Naive thymus-derived CD4-positive, alpha-beta T cell (primary cell): ENCODE measurements around the gene VPS26B. TPM values are rescaled to one million over a fixed set of nuclear protein-coding genes. Genes with fewer than 3 reads are reported as not detected.
"Not testable (repeated sequence)": the region's sequence is repeated elsewhere in the genome, so short reads cannot be mapped to it uniquely, and the experiment has no call there.

ENCODE experiments used
- ATAC-seq: fragments of 150-1000 bp; cut with Tn5 transposase; 2 replicates; pipeline ENCODE4 v1.10.0; 2021; ENCODE audit warnings: mild to moderate bottlenecking, moderate library complexity
- CTCF ChIA-PET: fragments of 350-600 bp; sonication (Branson Sonifier 250); formaldehyde crosslinking; loops from one replicate; lab custom pipeline; 2021; ENCODE audit warnings: antibody characterized with exemption; lab: Charles Lee
- POLR2A ChIA-PET: fragments of 350-600 bp; sonication (Branson Sonifier 250); formaldehyde crosslinking; loops from one replicate; lab custom pipeline; 2021; ENCODE audit warnings: antibody characterized with exemption, inconsistent platforms; lab: Charles Lee
- DNase-seq, 9 donors: peaks; one replicate each; pipeline versions ENCODE4 v3.0.0 to v3.0.0-alpha.2; 2020 to 2022; ENCODE audit warnings: mixed read lengths in 1 of 9
- H3K27ac ChIP-seq: one replicate; pipeline ENCODE4 v1.7.0; 2013; ENCODE audit warnings: mild to moderate bottlenecking, low read depth, low read length, moderate library complexity
- H3K27me3 ChIP-seq, 2 donors: one replicate each; pipeline ENCODE4 v1.7.0; 2013; ENCODE audit warnings: low read length in 2 of 2, mild to moderate bottlenecking in 2 of 2, moderate library complexity in 2 of 2; ENCODE audit not compliant: control insufficient read depth in 2 of 2, insufficient read depth in 2 of 2
- H3K36me3 ChIP-seq, 3 experiments: 1 replicate in 2 of 3; 2 replicates in 1 of 3; pipeline ENCODE4 v1.7.0; 2013; ENCODE audit warnings: low read length in 3 of 3, mild to moderate bottlenecking in 3 of 3, moderate library complexity in 1 of 3; ENCODE audit not compliant: insufficient read depth in 3 of 3, control insufficient read depth in 2 of 3
- H3K4me1 ChIP-seq, 2 donors: one replicate each; pipeline ENCODE4 v1.7.0; 2013; ENCODE audit warnings: low read length in 2 of 2, mild to moderate bottlenecking in 2 of 2, moderate library complexity in 1 of 2; ENCODE audit not compliant: control insufficient read depth in 2 of 2, insufficient read depth in 2 of 2
- H3K4me3 ChIP-seq: 2 replicates; pipeline ENCODE4 v1.7.0; 2013; ENCODE audit warnings: mild to moderate bottlenecking, low read length
- H3K9me3 ChIP-seq, 3 experiments: 1 replicate in 2 of 3; 2 replicates in 1 of 3; pipeline ENCODE4 v1.7.0; 2013; ENCODE audit warnings: low read length in 3 of 3; ENCODE audit not compliant: control insufficient read depth in 2 of 3
- H3K27ac Mint-ChIP-seq, 9 donors: one replicate each; pipeline ENCODE4 v1.8.0; 2020 to 2022; ENCODE audit warnings: mixed read lengths in 9 of 9, mild to moderate bottlenecking in 8 of 9, moderate library complexity in 5 of 9, inconsistent platforms in 2 of 9
- H3K27me3 Mint-ChIP-seq, 5 donors: one replicate each; pipeline ENCODE4 v1.8.0; 2021 to 2022; ENCODE audit warnings: mixed read lengths in 5 of 5, mild to moderate bottlenecking in 1 of 5
- H3K36me3 Mint-ChIP-seq, 5 donors: one replicate each; pipeline ENCODE4 v1.8.0; 2020 to 2022; ENCODE audit warnings: mixed read lengths in 5 of 5, mild to moderate bottlenecking in 3 of 5, inconsistent platforms in 1 of 5
- H3K4me1 Mint-ChIP-seq, 7 donors: one replicate each; pipeline ENCODE4 v1.8.0; 2020 to 2022; ENCODE audit warnings: mixed read lengths in 7 of 7, mild to moderate bottlenecking in 3 of 7, inconsistent platforms in 1 of 7
- H3K4me3 Mint-ChIP-seq, 10 donors: one replicate each; pipeline ENCODE4 v1.8.0; 2020 to 2022; ENCODE audit warnings: mild to moderate bottlenecking in 10 of 10, mixed read lengths in 10 of 10, moderate library complexity in 6 of 10, inconsistent platforms in 2 of 10
- H3K9me3 Mint-ChIP-seq, 11 donors: one replicate each; pipeline ENCODE4 v1.8.0; 2020 to 2022; ENCODE audit warnings: mixed read lengths in 11 of 11, mild to moderate bottlenecking in 4 of 11, inconsistent platforms in 1 of 11, moderate library complexity in 1 of 11
- intact Hi-C, 2 donors: fragments of 100-400 bp; cut with micrococcal nuclease; formaldehyde crosslinking; loops; one replicate each; pipeline ENCODE4 v1.15.1; 2023
- polyA plus RNA-seq, 2 donors: library from polyadenylated mRNA; unstranded; fragments of 300-500 nt; fragmentation: Illumina TruSeq; gene quantifications; one replicate each; pipeline ENCODE4 v1.2.3, GENCODE V29; 2021
- total RNA-seq, 6 experiments: library from RNA in 5 of 6; stranded (reverse) in 5 of 6; gene quantifications; 1 replicate in 5 of 6; 2 replicates in 1 of 6; pipeline ENCODE4 v1.2.3 and lab custom pipeline; 2021 to 2026

Gene VPS26B
- total and polyA plus RNA-seq, 7 experiments from 2014 or later = 42.6 to 69.2 (median 59.1) TPM

- Histone ChIP-seq H3K4me1 (no peaks in the 10 kb centered on the region), H3K27me3 (no peaks in the 10 kb centered on the region), H3K4me3 (no peak overlapping the region), H3K9me3 (no peaks in the 10 kb centered on the region), H3K36me3 (no peaks in the 10 kb centered on the region), H3K27ac (no peak overlapping the region)
- no peak overlapping the region for H3K27ac Mint-ChIP-seq
- ChIA-PET CTCF (no interaction called here), POLR2A (no interaction called here)
- peaks cover 0 to 5% (median 0%) of the 10 kb centered on the region in 5 donors for H3K27me3 Mint-ChIP-seq
- H3K36me3 Mint-ChIP-seq = peaks cover 0 to 6% (median 0%) of the 10 kb centered on the region in 5 donors
- H3K4me1 Mint-ChIP-seq = peaks cover 0 to 11% (median 0%) of the 10 kb centered on the region in 7 donors
- intact Hi-C loops = no loop called here
- DNase-seq (no peak), ATAC-seq (no peak)
- no peak overlapping the region for H3K4me3 Mint-ChIP-seq
- H3K9me3 Mint-ChIP-seq = peaks cover 0 to 3% (median 0%) of the 10 kb centered on the region in 11 donors
Measured at GRCh38 chr11:134283461-134284230, 59.2 kb downstream of the VPS26B start.

- DNase-seq, H3K9me3 Mint-ChIP-seq, H3K27me3 ChIP-seq, H3K27ac Mint-ChIP-seq, H3K27ac ChIP-seq, H3K27me3 Mint-ChIP-seq, CTCF ChIA-PET, H3K4me1 ChIP-seq, H3K9me3 ChIP-seq, H3K36me3 ChIP-seq, H3K36me3 Mint-ChIP-seq, H3K4me1 Mint-ChIP-seq, POLR2A ChIA-PET, intact Hi-C loops, H3K4me3 Mint-ChIP-seq, ATAC-seq, H3K4me3 ChIP-seq: not testable (repeated sequence)
Measured at GRCh38 chr11:134284349-134284748, 59.9 kb downstream of the VPS26B start.

- no peak for DNase-seq
- Histone ChIP-seq H3K36me3 (no peaks in the 10 kb centered on the region), H3K4me3 (no peak overlapping the region), H3K4me1 (no peaks in the 10 kb centered on the region), H3K27me3 (no peaks in the 10 kb centered on the region), H3K27ac (no peak overlapping the region), H3K9me3 (no peaks in the 10 kb centered on the region)
- H3K9me3 Mint-ChIP-seq = no peaks in the 10 kb centered on the region
- intact Hi-C loops = no loop called here
- ATAC-seq = no peak
- no peaks in the 10 kb centered on the region for H3K27me3 Mint-ChIP-seq
- no peak overlapping the region for H3K4me3 Mint-ChIP-seq
- H3K36me3 Mint-ChIP-seq = no peaks in the 10 kb centered on the region
- ChIA-PET POLR2A (no interaction called here), CTCF (no interaction called here)
- H3K27ac Mint-ChIP-seq = no peak overlapping the region
- no peaks in the 10 kb centered on the region for H3K4me1 Mint-ChIP-seq
Measured at GRCh38 chr11:134287561-134287960, 63.1 kb downstream of the VPS26B start.

GRCh38 chr11:134288486-134288885 lies 64.0 kb downstream of the VPS26B start:
- Histone ChIP-seq H3K9me3 (no peaks in the 10 kb centered on the region), H3K4me1 (no peaks in the 10 kb centered on the region), H3K36me3 (no peaks in the 10 kb centered on the region), H3K27me3 (no peaks in the 10 kb centered on the region), H3K27ac (no peak overlapping the region), H3K4me3 (no peak overlapping the region)
- Mint-ChIP-seq H3K4me3 (no peak overlapping the region), H3K27me3 (no peaks in the 10 kb centered on the region), H3K36me3 (no peaks in the 10 kb centered on the region), H3K27ac (no peak overlapping the region), H3K4me1 (no peaks in the 10 kb centered on the region), H3K9me3 (no peaks in the 10 kb centered on the region)
- CTCF ChIA-PET = no interaction called here
- POLR2A ChIA-PET = no interaction called here
- intact Hi-C loops = no loop called here
- DNase-seq (no peak), ATAC-seq (no peak)

- ATAC-seq = no peak
- no peaks in the 10 kb centered on the region for H3K27me3 Mint-ChIP-seq
- H3K4me3 Mint-ChIP-seq = no peak overlapping the region
- H3K4me3 ChIP-seq = no peak overlapping the region
- no peak for DNase-seq
- peaks cover 0 to under 1% (median 0%) of the 10 kb centered on the region in 5 donors for H3K36me3 Mint-ChIP-seq
- H3K36me3 ChIP-seq = no peaks in the 10 kb centered on the region
- ChIA-PET POLR2A (no interaction called here), CTCF (no interaction called here)
- no peaks in the 10 kb centered on the region for H3K27me3 ChIP-seq
- H3K27ac Mint-ChIP-seq = no peak overlapping the region
- no peaks in the 10 kb centered on the region for H3K9me3 ChIP-seq
- H3K9me3 Mint-ChIP-seq = no peaks in the 10 kb centered on the region
- no peak overlapping the region for H3K27ac ChIP-seq
- no peaks in the 10 kb centered on the region for H3K4me1 Mint-ChIP-seq
- no peaks in the 10 kb centered on the region for H3K4me1 ChIP-seq
- intact Hi-C loops = no loop called here
Measured at GRCh38 chr11:134289167-134289566, 64.7 kb downstream of the VPS26B start.

GRCh38 chr11:134289789-134290188 lies 65.3 kb downstream of the VPS26B start:
- no peaks in the 10 kb centered on the region for H3K4me1 Mint-ChIP-seq
- Histone ChIP-seq H3K4me1 (no peaks in the 10 kb centered on the region), H3K27ac (no peak overlapping the region), H3K9me3 (no peaks in the 10 kb centered on the region), H3K27me3 (no peaks in the 10 kb centered on the region), H3K36me3 (no peaks in the 10 kb centered on the region), H3K4me3 (no peak overlapping the region)
- ATAC-seq = no peak
- H3K36me3 Mint-ChIP-seq = peaks cover 0 to 4% (median 0%) of the 10 kb centered on the region in 5 donors
- no peaks in the 10 kb centered on the region for H3K9me3 Mint-ChIP-seq
- no peak for DNase-seq
- no peaks in the 10 kb centered on the region for H3K27me3 Mint-ChIP-seq
- H3K27ac Mint-ChIP-seq = no peak overlapping the region
- intact Hi-C loops = no loop called here
- CTCF ChIA-PET = no interaction called here
- H3K4me3 Mint-ChIP-seq = no peak overlapping the region
- POLR2A ChIA-PET = no interaction called here

- no peaks in the 10 kb centered on the region for H3K9me3 Mint-ChIP-seq
- H3K4me1 Mint-ChIP-seq = no peaks in the 10 kb centered on the region
- Histone ChIP-seq H3K4me3 (no peak overlapping the region), H3K27ac (no peak overlapping the region), H3K9me3 (no peaks in the 10 kb centered on the region), H3K27me3 (no peaks in the 10 kb centered on the region), H3K4me1 (no peaks in the 10 kb centered on the region), H3K36me3 (no peaks in the 10 kb centered on the region)
- H3K27ac Mint-ChIP-seq = no peak overlapping the region
- ATAC-seq (no peak), DNase-seq (no peak)
- ChIA-PET CTCF (no interaction called here), POLR2A (no interaction called here)
- H3K27me3 Mint-ChIP-seq = no peaks in the 10 kb centered on the region
- intact Hi-C loops = no loop called here
- H3K36me3 Mint-ChIP-seq = peaks cover 0 to 4% (median 0%) of the 10 kb centered on the region in 5 donors
- H3K4me3 Mint-ChIP-seq = no peak overlapping the region
Measured at GRCh38 chr11:134290646-134291045, 66.2 kb downstream of the VPS26B start.
